SK-N-SH (cell line): Measurements from ENCODE around the gene MRPL46. TPM values are rescaled to one million over a fixed set of nuclear protein-coding genes. Genes with fewer than 3 reads are reported as not detected.

Experiments used
- CTCF ChIA-PET: fragments of 300-600, 350-600 bp; formaldehyde crosslinking; extraction: SDS; loops from one replicate; lab custom pipeline; 2021; lab: Yijun Ruan, JAX
- POLR2A ChIA-PET: fragments of 350-600 bp; sonication (Branson Sonifier 250); formaldehyde crosslinking; extraction: SDS; loops from one replicate; lab custom pipeline; 2020; ENCODE audit warnings: antibody characterized with exemption, inconsistent platforms; lab: Yijun Ruan, JAX
- DNase-seq: peaks from one replicate; pipeline ENCODE4 v3.0.0; 2012
- H2AFZ ChIP-seq: fragments of 200-600 bp; sonication (generic); 2 replicates; pipeline ENCODE4 v1.8.1; 2016; ENCODE audit warnings: antibody characterized with exemption, mild to moderate bottlenecking, low read depth
- H3F3A ChIP-seq: fragments of 200-600 bp; sonication (generic); replicated peaks from 2 replicates; pipeline ENCODE3; 2016; ENCODE audit warnings: antibody characterized with exemption, mild to moderate bottlenecking; ENCODE audit not compliant: insufficient read depth
- H3K27ac ChIP-seq, 2 experiments: fragments of 200-500 bp in 1 of 2; fragments of 200-600 bp in 1 of 2; sonication (Bioruptor generic) in 1 of 2; sonication (generic), shearing (Covaris generic) in 1 of 2; 2 replicates each; pipeline versions ENCODE4 v1.5.1 to v1.6.1; 2014 to 2016; ENCODE audit warnings: low read depth in 2 of 2, inconsistent platforms in 1 of 2, low read length in 1 of 2, mild to moderate bottlenecking in 1 of 2, mixed read lengths in 1 of 2
- H3K27me3 ChIP-seq: fragments of 200-600 bp; sonication (generic), shearing (Covaris generic); 2 replicates; pipeline ENCODE4 v1.6.1; 2016; ENCODE audit warnings: mixed run types; ENCODE audit not compliant: insufficient read depth
- H3K36me3 ChIP-seq, 2 experiments: fragments of 200-500 bp in 1 of 2; fragments of 200-600 bp in 1 of 2; sonication (Bioruptor generic) in 1 of 2; sonication (generic) in 1 of 2; replicated peaks in 1 of 2; 2 replicates each; pipeline versions ENCODE3 to v1.5.1; 2014 to 2016; ENCODE audit warnings: low read length in 1 of 2, mild to moderate bottlenecking in 1 of 2; ENCODE audit not compliant: insufficient read depth in 2 of 2, control insufficient read depth in 1 of 2
- H3K4me1 ChIP-seq, 2 experiments: fragments of 200-500 bp in 1 of 2; fragments of 200-600 bp in 1 of 2; sonication (Bioruptor generic) in 1 of 2; sonication (generic), shearing (Covaris generic) in 1 of 2; 2 replicates each; pipeline versions ENCODE4 v1.5.1 to v1.6.1; 2014 to 2016; ENCODE audit warnings: low read depth in 1 of 2, low read length in 1 of 2, mixed run types in 1 of 2; ENCODE audit not compliant: insufficient read depth in 2 of 2, control insufficient read depth in 1 of 2
- H3K4me2 ChIP-seq: fragments of 200-600 bp; sonication (generic), shearing (Covaris generic); 2 replicates; pipeline ENCODE4 v1.6.1; 2017; ENCODE audit warnings: mixed run types
- H3K4me3 ChIP-seq, 2 experiments: fragments of 200-500 bp in 1 of 2; fragments of 200-600 bp in 1 of 2; sonication (Bioruptor generic) in 1 of 2; sonication (generic), shearing (Covaris generic) in 1 of 2; 2 replicates each; pipeline versions ENCODE4 v1.5.1 to v1.8.1; 2014 to 2016; ENCODE audit warnings: low read depth in 2 of 2, inconsistent platforms in 1 of 2, low read length in 1 of 2, mild to moderate bottlenecking in 1 of 2, mixed read lengths in 1 of 2, moderate library complexity in 1 of 2
- H3K79me2 ChIP-seq: fragments of 200-600 bp; sonication (generic); 2 replicates; pipeline ENCODE4 v1.8.1; 2017; ENCODE audit warnings: mild to moderate bottlenecking; ENCODE audit not compliant: insufficient read depth
- H3K9ac ChIP-seq: fragments of 200-600 bp; sonication (generic); 2 replicates; pipeline ENCODE4 v1.6.1; 2017; ENCODE audit warnings: mixed run types
- H3K9me2 ChIP-seq: fragments of 200-600 bp; sonication (generic); 2 replicates; pipeline ENCODE4 v1.6.1; 2017; ENCODE audit warnings: mixed run types
- H3K9me3 ChIP-seq: fragments of 200-600 bp; sonication (generic); 2 replicates; pipeline ENCODE4 v1.6.1; 2017; ENCODE audit warnings: mixed run types, mild to moderate bottlenecking, moderate library complexity
- H4K20me1 ChIP-seq: fragments of 200-600 bp; sonication (generic); 2 replicates; pipeline ENCODE4 v1.6.1; 2017; ENCODE audit warnings: mild to moderate bottlenecking, mixed run types; ENCODE audit not compliant: insufficient read depth
- CHD2 ChIP-seq: fragments of 150-350 bp; IDR thresholded peaks from 2 replicates; pipeline ENCODE4 v1.6.1; 2018; ENCODE audit warnings: low read length; ENCODE audit not compliant: partially characterized antibody
- EZH2phosphoT487 ChIP-seq: fragments of 200-600 bp; sonication (generic); IDR thresholded peaks from 2 replicates; pipeline ENCODE4 v1.6.1; 2017; ENCODE audit warnings: low read depth, mixed run types, mild to moderate bottlenecking, antibody characterized with exemption, moderate library complexity, borderline replicate concordance
- GABPA ChIP-seq: IDR thresholded peaks from 2 replicates; pipeline ENCODE4 v1.4.0; 2012; ENCODE audit warnings: low read depth, mild to moderate bottlenecking
- GATA2 ChIP-seq: sonication (generic); formaldehyde crosslinking; IDR thresholded peaks from 2 replicates; pipeline ENCODE4 v1.5.0; 2020; ENCODE audit warnings: mild to moderate bottlenecking, missing genetic modification reagents
- NRF1 ChIP-seq: IDR thresholded peaks from 2 replicates; pipeline ENCODE4 v1.6.1; 2012; ENCODE audit warnings: low read depth, mild to moderate bottlenecking, low read length
- POLR2AphosphoS5 ChIP-seq: IDR thresholded peaks from 2 replicates; pipeline ENCODE4 v1.6.1; 2012; ENCODE audit warnings: low read depth, low read length
- RCOR1 ChIP-seq: fragments of 150-350 bp; IDR thresholded peaks from 2 replicates; pipeline ENCODE4 v1.6.1; 2017; ENCODE audit warnings: antibody characterized with exemption, low read length
- RFX5 ChIP-seq: IDR thresholded peaks from 2 replicates; pipeline ENCODE4 v1.6.1; 2012; ENCODE audit warnings: mild to moderate bottlenecking, improper control_type of control experiment, low read length
- RXRA ChIP-seq: IDR thresholded peaks from 2 replicates; pipeline ENCODE4 v1.4.0; 2012; ENCODE audit warnings: low read depth, mild to moderate bottlenecking, borderline replicate concordance
- SIN3A ChIP-seq: IDR thresholded peaks from 2 replicates; pipeline ENCODE4 v1.6.1; 2012; ENCODE audit warnings: low read depth, mild to moderate bottlenecking, low read length, moderate library complexity, borderline replicate concordance
- SMC3 ChIP-seq: IDR thresholded peaks from 2 replicates; pipeline ENCODE4 v1.6.1; 2012; ENCODE audit warnings: low read depth, low read length, improper control_type of control experiment
- TCF12 ChIP-seq: IDR thresholded peaks from 2 replicates; pipeline ENCODE4 v1.4.0; 2012
- YY1 ChIP-seq: IDR thresholded peaks from 2 replicates; pipeline ENCODE4 v1.4.0; 2012; ENCODE audit warnings: low read depth, mild to moderate bottlenecking
- WGBS: methylation state at CpG from one replicate; pipeline ENCODE4 v1.1.6; 2017; ENCODE audit warnings: low lambda C conversion rate; 5-methylcytosine and 5-hydroxymethylcytosine counted together
- polyA plus RNA-seq, 3 experiments: library from polyadenylated mRNA; depleted of rRNA; stranded (reverse); fragments of >200 nt; gene quantifications; 2 replicates each; pipeline ENCODE4 v1.2.3, GENCODE V29; 2012
- TF ChIP-seq, protein P1 (sequence below): IDR thresholded peaks from 2 replicates; pipeline ENCODE4 v1.4.0; 2012; ENCODE audit warnings: low read depth, borderline replicate concordance
- TF ChIP-seq, protein P2 (sequence below): fragments of 150-350 bp; IDR thresholded peaks from 2 replicates; pipeline ENCODE4 v1.6.1; 2017; ENCODE audit warnings: antibody characterized with exemption, low read length, low read depth, borderline replicate concordance
- TF ChIP-seq, protein P3 (sequence below): IDR thresholded peaks from 2 replicates; pipeline ENCODE4 v1.4.0; 2012; ENCODE audit warnings: low read depth, borderline replicate concordance

Gene MRPL46
- polyA plus RNA-seq, 1 of the 3 experiments (the other 2 are of a cell fraction), result 33.8 TPM

DNA sequence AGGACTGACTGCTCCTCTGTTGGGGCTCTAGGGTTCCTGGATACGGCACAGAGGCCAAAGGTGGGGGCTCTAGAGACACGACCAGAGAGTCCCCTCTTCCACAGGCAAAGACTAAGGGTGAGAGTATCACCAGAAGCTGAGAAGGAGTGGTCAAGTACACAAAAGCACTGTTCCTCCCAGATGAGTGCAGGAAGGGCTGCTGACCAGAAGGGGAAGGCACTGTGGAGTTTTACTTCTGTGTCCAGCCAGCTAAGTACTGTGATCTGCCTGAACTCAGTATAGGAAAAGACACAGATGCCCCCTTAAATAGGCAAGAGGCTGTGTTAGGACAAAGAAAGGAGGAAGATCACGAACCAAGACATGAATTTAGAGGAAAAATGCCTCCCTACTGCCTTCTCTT lies 12.0 kb upstream of the MRPL46 start:
- peaks cover 10 to 21% of the 10 kb centered on the region in 2 experiments for H3K36me3 ChIP-seq
- DNase-seq, result no peak
- no peaks in the 10 kb centered on the region for H4K20me1 ChIP-seq
- H3K4me1 ChIP-seq, result peaks cover 0 to 3% of the 10 kb centered on the region in 2 experiments; a peak in 1 of 4 replicates
- ChIA-PET CTCF (interaction anchor here (1.1 to 4.7 kb wide), 5 partner anchors 29 to 146 kb away, joined by 3 to 44 read pairs (median 4); no protein-coding TSS in a partner anchor), POLR2A (no interaction called here)
- H3K9ac ChIP-seq, result no peak overlapping the region
- no peaks in the 10 kb centered on the region for H3K9me3 ChIP-seq
- H3K4me2 ChIP-seq, result no peak overlapping the region
- WGBS, result 88% methylated on average over 3 of the region's 3 CpGs
- H2AFZ ChIP-seq, result no peak overlapping the region
- H3F3A ChIP-seq, result peaks cover 3% of the 10 kb centered on the region
- H3K79me2 ChIP-seq, result no peaks in the 10 kb centered on the region
- no peak overlapping the region for H3K27ac ChIP-seq
- no peaks in the 10 kb centered on the region for H3K9me2 ChIP-seq
- H3K27me3 ChIP-seq, result no peaks in the 10 kb centered on the region
- H3K4me3 ChIP-seq, result no peak overlapping the region
- TF ChIP-seq NRF1, result no peak
- no peak for TF ChIP-seq RXRA
- TF ChIP-seq TCF12, result no peak
- TF ChIP-seq, protein P1, sequence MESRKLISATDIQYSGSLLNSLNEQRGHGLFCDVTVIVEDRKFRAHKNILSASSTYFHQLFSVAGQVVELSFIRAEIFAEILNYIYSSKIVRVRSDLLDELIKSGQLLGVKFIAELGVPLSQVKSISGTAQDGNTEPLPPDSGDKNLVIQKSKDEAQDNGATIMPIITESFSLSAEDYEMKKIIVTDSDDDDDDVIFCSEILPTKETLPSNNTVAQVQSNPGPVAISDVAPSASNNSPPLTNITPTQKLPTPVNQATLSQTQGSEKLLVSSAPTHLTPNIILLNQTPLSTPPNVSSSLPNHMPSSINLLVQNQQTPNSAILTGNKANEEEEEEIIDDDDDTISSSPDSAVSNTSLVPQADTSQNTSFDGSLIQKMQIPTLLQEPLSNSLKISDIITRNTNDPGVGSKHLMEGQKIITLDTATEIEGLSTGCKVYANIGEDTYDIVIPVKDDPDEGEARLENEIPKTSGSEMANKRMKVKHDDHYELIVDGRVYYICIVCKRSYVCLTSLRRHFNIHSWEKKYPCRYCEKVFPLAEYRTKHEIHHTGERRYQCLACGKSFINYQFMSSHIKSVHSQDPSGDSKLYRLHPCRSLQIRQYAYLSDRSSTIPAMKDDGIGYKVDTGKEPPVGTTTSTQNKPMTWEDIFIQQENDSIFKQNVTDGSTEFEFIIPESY, result no peak
- TF ChIP-seq, protein P2, sequence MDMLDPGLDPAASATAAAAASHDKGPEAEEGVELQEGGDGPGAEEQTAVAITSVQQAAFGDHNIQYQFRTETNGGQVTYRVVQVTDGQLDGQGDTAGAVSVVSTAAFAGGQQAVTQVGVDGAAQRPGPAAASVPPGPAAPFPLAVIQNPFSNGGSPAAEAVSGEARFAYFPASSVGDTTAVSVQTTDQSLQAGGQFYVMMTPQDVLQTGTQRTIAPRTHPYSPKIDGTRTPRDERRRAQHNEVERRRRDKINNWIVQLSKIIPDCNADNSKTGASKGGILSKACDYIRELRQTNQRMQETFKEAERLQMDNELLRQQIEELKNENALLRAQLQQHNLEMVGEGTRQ, result no peak
- no peak for TF ChIP-seq EZH2phosphoT487
- no peak for TF ChIP-seq GATA2 (CRISPR knock-in tag)
- no peak for TF ChIP-seq POLR2AphosphoS5
- no peak for TF ChIP-seq RFX5
- TF ChIP-seq, protein P3, sequence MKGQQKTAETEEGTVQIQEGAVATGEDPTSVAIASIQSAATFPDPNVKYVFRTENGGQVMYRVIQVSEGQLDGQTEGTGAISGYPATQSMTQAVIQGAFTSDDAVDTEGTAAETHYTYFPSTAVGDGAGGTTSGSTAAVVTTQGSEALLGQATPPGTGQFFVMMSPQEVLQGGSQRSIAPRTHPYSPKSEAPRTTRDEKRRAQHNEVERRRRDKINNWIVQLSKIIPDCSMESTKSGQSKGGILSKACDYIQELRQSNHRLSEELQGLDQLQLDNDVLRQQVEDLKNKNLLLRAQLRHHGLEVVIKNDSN, result no peak
- no peak for TF ChIP-seq SMC3
- TF ChIP-seq SIN3A, result no peak
- TF ChIP-seq GABPA, result no peak
- TF ChIP-seq CHD2, result no peak
- TF ChIP-seq YY1, result no peak
- TF ChIP-seq RCOR1, result no peak
- TF ChIP-seq, all 33 proteins: peak for 0
